MM.1S (cell line): ENCODE measurements around the gene NRP2.

Experiments
- EZH2phosphoT487 ChIP-seq: fragments of 300-600 bp; sonication (generic); IDR thresholded peaks from 2 replicates; pipeline ENCODE4 v1.6.1; 2018; ENCODE audit warnings: antibody characterized with exemption, low read length
- TF ChIP-seq, protein P1 (sequence below): fragments of 300-600 bp; sonication (generic); IDR thresholded peaks from 2 replicates; pipeline ENCODE4 v1.5.1; 2016; ENCODE audit warnings: antibody characterized with exemption, low read length, mixed read lengths

- TF ChIP-seq, protein P1, sequence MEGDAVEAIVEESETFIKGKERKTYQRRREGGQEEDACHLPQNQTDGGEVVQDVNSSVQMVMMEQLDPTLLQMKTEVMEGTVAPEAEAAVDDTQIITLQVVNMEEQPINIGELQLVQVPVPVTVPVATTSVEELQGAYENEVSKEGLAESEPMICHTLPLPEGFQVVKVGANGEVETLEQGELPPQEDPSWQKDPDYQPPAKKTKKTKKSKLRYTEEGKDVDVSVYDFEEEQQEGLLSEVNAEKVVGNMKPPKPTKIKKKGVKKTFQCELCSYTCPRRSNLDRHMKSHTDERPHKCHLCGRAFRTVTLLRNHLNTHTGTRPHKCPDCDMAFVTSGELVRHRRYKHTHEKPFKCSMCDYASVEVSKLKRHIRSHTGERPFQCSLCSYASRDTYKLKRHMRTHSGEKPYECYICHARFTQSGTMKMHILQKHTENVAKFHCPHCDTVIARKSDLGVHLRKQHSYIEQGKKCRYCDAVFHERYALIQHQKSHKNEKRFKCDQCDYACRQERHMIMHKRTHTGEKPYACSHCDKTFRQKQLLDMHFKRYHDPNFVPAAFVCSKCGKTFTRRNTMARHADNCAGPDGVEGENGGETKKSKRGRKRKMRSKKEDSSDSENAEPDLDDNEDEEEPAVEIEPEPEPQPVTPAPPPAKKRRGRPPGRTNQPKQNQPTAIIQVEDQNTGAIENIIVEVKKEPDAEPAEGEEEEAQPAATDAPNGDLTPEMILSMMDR = no peak
- TF ChIP-seq EZH2phosphoT487 = no peak
These were observed 114.6 kb downstream of the NRP2 start for GRCh38 chr2:205796805-205797313.
